Mucosa of rectum (tissue), 2 donors: ENCODE measurements around the gene USO1.
"Not testable (repeated sequence)": the region's sequence is repeated elsewhere in the genome, so short reads cannot be mapped to it uniquely, and the experiment has no call there.

Source experiments
- H3K27ac ChIP-seq, 2 donors: one replicate each; pipeline ENCODE4 v1.7.0; 2013; ENCODE audit warnings: inconsistent platforms in 2 of 2, low read depth in 2 of 2, low read length in 2 of 2
- H3K27me3 ChIP-seq, 2 donors: one replicate each; pipeline ENCODE4 v1.7.0; 2013; ENCODE audit warnings: low read length in 2 of 2; ENCODE audit not compliant: control insufficient read depth in 2 of 2, insufficient read depth in 2 of 2
- H3K36me3 ChIP-seq, 2 donors: one replicate each; pipeline ENCODE4 v1.7.0; 2013; ENCODE audit warnings: low read length in 2 of 2; ENCODE audit not compliant: control insufficient read depth in 2 of 2, insufficient read depth in 2 of 2
- H3K4me1 ChIP-seq, 2 donors: one replicate each; pipeline ENCODE4 v1.7.0; 2013; ENCODE audit warnings: low read length in 2 of 2, mild to moderate bottlenecking in 1 of 2; ENCODE audit not compliant: control insufficient read depth in 2 of 2, insufficient read depth in 2 of 2
- H3K4me3 ChIP-seq, 2 donors: one replicate each; pipeline ENCODE4 v1.7.0; 2013; ENCODE audit warnings: low read length in 2 of 2
- H3K9ac ChIP-seq, 2 donors: one replicate each; pipeline ENCODE4 v1.7.0; 2013; ENCODE audit warnings: low read length in 2 of 2, low read depth in 1 of 2, mild to moderate bottlenecking in 1 of 2
- H3K9me3 ChIP-seq, 2 donors: one replicate each; pipeline ENCODE4 v1.7.0; 2013; ENCODE audit warnings: low read length in 2 of 2; ENCODE audit not compliant: control insufficient read depth in 2 of 2
- donor health status: healthy.
- donor health status: Normal muscosa, but diverticular disease.

Gene USO1

GRCh38 chr4:75692066-75692465 is 32.3 kb upstream of the USO1 start:
- H3K36me3 ChIP-seq, H3K9ac ChIP-seq, H3K9me3 ChIP-seq, H3K27me3 ChIP-seq, H3K27ac ChIP-seq, H3K4me3 ChIP-seq: not testable (repeated sequence)
- H3K4me1 ChIP-seq, result peaks cover 8 to 14% of the 10 kb centered on the region in 2 donors

GRCh38 chr4:75696071-75696470 is 28.3 kb upstream of the USO1 start:
- H3K36me3 ChIP-seq, result no peaks in the 10 kb centered on the region
- no peak overlapping the region for H3K4me3 ChIP-seq
- H3K9me3 ChIP-seq, result no peaks in the 10 kb centered on the region
- peaks cover 11 to 14% of the 10 kb centered on the region in 2 donors for H3K4me1 ChIP-seq
- H3K9ac ChIP-seq, result no peak overlapping the region
- H3K27ac ChIP-seq, result peak overlapping the region; percentile 71 to 74
- no peaks in the 10 kb centered on the region for H3K27me3 ChIP-seq

GRCh38 chr4:75696581-75696980 is 27.8 kb upstream of the USO1 start:
- Histone ChIP-seq H3K27ac (peak overlapping the region; percentile 71 to 74), H3K36me3 (no peaks in the 10 kb centered on the region), H3K9me3 (no peaks in the 10 kb centered on the region), H3K4me3 (no peak overlapping the region), H3K27me3 (no peaks in the 10 kb centered on the region), H3K4me1 (peaks cover 11 to 14% of the 10 kb centered on the region in 2 donors), H3K9ac (no peak overlapping the region)

- Histone ChIP-seq H3K9ac (peak overlapping the region in 1 of 2 donors; percentile 24), H3K9me3 (no peaks in the 10 kb centered on the region), H3K36me3 (no peaks in the 10 kb centered on the region), H3K27me3 (no peaks in the 10 kb centered on the region), H3K27ac (peak overlapping the region in 1 of 2 donors; percentile 61), H3K4me3 (no peak overlapping the region), H3K4me1 (peaks cover 16 to 25% of the 10 kb centered on the region in 2 donors)
Measured at GRCh38 chr4:75698162-75698962, 26.0 kb upstream of the USO1 start.

GRCh38 chr4:75698963-75699228 is 25.5 kb upstream of the USO1 start:
- H3K27me3 ChIP-seq, result no peaks in the 10 kb centered on the region
- H3K36me3 ChIP-seq, result no peaks in the 10 kb centered on the region
- H3K4me1 ChIP-seq, result peaks cover 20 to 28% of the 10 kb centered on the region in 2 donors
- no peaks in the 10 kb centered on the region for H3K9me3 ChIP-seq
- no peak overlapping the region for H3K27ac ChIP-seq
- H3K9ac ChIP-seq, result peak overlapping the region in 1 of 2 donors; percentile 3
- no peak overlapping the region for H3K4me3 ChIP-seq

DNA sequence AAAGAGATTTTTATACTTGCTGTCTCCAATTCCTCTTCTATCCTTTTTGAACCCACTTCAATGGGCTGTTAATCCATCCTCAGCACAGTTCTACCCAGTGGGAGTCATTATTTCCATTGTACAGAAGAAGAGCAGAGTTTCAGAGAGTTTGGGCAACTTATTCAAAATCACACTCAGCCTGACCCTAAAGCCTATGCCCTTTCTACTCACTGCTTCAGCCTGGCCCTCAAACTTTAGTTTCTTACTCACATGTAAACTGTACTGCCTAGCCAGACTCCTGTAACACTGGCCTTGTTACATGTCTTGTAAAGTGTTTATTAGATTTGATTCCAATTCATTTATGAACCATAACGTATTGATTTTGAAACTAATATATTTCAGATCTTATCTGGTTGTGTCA is 25.1 kb upstream of the USO1 start:
- Histone ChIP-seq H3K9ac (peak overlapping the region in 1 of 2 donors; percentile 3), H3K27ac (no peak overlapping the region), H3K36me3 (no peaks in the 10 kb centered on the region), H3K4me1 (peaks cover 20 to 28% of the 10 kb centered on the region in 2 donors), H3K9me3 (no peaks in the 10 kb centered on the region), H3K27me3 (no peaks in the 10 kb centered on the region), H3K4me3 (no peak overlapping the region)

DNA sequence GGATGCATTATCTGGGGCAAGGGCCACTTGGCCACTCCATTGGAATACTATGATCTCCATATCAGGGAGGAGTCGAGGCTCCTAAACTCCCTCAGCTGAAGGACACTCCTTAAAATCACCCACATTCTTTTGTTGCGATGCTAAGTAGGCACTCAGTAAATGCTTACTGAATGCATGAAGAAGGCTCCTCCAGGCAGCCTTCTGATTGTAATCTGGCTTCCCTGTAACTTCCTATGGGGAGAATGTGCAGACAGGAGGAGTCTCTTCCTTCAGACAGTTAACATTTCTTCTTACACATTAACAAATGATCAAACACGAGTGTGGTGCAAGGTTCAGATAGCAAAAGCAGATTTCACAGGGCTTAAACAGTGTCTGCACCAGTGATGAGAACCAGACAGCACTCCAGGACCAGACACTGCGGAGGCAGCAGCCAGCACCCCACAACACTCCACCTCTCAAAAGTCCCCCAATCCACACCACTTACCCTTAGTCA is 21.4 kb upstream of the USO1 start:
- Histone ChIP-seq H3K9me3 (no peaks in the 10 kb centered on the region), H3K27ac (peak overlapping the region; percentile 28 to 58), H3K9ac (peak overlapping the region in 1 of 2 donors; percentile 36), H3K27me3 (no peaks in the 10 kb centered on the region), H3K36me3 (no peaks in the 10 kb centered on the region), H3K4me1 (peaks cover 11 to 18% of the 10 kb centered on the region in 2 donors), H3K4me3 (peak overlapping the region in 1 of 2 donors; percentile 26)

DNA sequence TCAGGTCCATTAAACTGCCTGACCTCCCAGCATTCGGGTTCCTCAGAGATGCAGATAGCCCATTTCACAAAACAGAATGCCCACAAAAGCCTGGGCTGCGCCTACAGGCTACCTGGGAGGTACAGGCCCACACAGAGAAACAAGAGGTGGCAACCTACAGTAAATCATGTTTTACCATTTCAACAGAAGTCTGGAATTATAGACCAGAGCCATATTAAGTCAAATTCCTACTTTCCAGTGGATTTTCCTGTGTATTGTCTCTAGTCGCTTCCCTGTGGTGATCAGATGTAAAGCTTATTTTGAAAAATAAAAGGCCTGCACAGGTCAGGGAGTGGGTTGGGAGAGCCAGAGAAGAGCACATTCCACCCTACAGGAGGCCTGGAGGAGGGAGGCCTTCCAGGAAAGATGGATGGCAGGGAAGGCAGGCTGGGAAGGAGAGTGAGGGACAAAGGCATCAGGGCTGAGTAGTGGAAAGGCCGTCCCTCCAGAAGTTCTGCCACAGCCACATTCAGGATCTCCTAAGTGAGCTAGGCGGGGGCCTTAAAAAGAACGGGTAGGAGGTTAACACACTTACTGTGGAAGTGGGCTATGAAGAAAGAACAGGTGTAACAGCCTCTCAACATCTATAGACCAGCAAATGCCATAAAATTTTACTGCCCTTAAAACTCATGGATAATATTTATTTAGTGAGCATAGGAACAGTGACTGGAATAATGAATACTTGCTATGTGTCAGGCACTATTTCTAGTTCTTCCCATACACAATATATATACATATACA is 19.0 kb upstream of the USO1 start:
- H3K9ac ChIP-seq, result no peak overlapping the region
- no peak overlapping the region for H3K4me3 ChIP-seq
- H3K27me3 ChIP-seq, result no peaks in the 10 kb centered on the region
- H3K27ac ChIP-seq, result peak overlapping the region in 1 of 2 donors; percentile 15
- no peaks in the 10 kb centered on the region for H3K36me3 ChIP-seq
- no peaks in the 10 kb centered on the region for H3K9me3 ChIP-seq
- peaks cover 8 to 21% of the 10 kb centered on the region in 2 donors for H3K4me1 ChIP-seq

GRCh38 chr4:75708218-75708691 is 16.1 kb upstream of the USO1 start:
- Histone ChIP-seq H3K4me3 (no peak overlapping the region), H3K36me3 (no peaks in the 10 kb centered on the region), H3K27me3 (no peaks in the 10 kb centered on the region), H3K27ac (peak overlapping the region in 1 of 2 donors; percentile 23), H3K9me3 (no peaks in the 10 kb centered on the region), H3K4me1 (peaks cover 3 to 11% of the 10 kb centered on the region in 2 donors), H3K9ac (no peak overlapping the region)

DNA sequence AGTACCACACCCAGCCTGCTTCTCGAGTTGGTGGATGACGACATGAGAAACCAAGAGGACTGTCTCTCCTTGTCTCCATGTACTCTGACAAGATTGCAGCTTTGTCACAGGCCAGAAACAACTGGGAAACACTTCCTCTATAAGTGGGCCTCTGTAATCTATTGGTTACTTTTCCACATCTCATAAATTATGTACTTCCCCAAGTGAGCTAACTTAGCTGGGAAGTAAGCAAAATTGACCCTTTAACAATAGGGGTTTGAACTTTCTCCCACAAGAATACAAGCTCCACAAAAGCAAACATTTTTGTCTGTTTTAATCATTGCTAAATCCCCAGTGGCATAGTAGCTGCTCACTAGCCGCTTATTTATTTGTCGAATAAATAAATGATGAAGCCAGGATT is 14.1 kb upstream of the USO1 start:
- Histone ChIP-seq H3K27ac (no peak overlapping the region), H3K4me1 (peaks cover 0 to 7% of the 10 kb centered on the region in 2 donors), H3K4me3 (no peak overlapping the region), H3K27me3 (no peaks in the 10 kb centered on the region), H3K9me3 (no peaks in the 10 kb centered on the region), H3K9ac (no peak overlapping the region), H3K36me3 (no peaks in the 10 kb centered on the region)
